ENCODE data around the gene CLDN19.

GRCh38 chr1:42741706-42742105, 1.7 kb upstream of the CLDN19 start:
- TF ChIP-seq CTCF (IDR thresholded peaks at IDR 0.05), result no peak
- no peak for TF ChIP-seq EZH2 (IDR thresholded peaks at IDR 0.05; ENCODE audit: borderline replicate concordance, insufficient read depth, low read depth, low read length, poor library complexity, severe bottlenecking)

Measured in B cell (primary cell).